ENCODE data around the gene TNXB.

The TNXB gene

GRCh38 chr6:32087574-32088486 is 21.3 kb downstream of the TNXB start:
- in situ Hi-C loops (cut with HindIII; ENCODE audit: low sequenced_read_pairs) = no loop called here

- in situ Hi-C loops (cut with HindIII; ENCODE audit: low sequenced_read_pairs) = no loop called here
These were observed 22.2 kb downstream of the TNXB start for GRCh38 chr6:32086661-32087573.

DNA sequence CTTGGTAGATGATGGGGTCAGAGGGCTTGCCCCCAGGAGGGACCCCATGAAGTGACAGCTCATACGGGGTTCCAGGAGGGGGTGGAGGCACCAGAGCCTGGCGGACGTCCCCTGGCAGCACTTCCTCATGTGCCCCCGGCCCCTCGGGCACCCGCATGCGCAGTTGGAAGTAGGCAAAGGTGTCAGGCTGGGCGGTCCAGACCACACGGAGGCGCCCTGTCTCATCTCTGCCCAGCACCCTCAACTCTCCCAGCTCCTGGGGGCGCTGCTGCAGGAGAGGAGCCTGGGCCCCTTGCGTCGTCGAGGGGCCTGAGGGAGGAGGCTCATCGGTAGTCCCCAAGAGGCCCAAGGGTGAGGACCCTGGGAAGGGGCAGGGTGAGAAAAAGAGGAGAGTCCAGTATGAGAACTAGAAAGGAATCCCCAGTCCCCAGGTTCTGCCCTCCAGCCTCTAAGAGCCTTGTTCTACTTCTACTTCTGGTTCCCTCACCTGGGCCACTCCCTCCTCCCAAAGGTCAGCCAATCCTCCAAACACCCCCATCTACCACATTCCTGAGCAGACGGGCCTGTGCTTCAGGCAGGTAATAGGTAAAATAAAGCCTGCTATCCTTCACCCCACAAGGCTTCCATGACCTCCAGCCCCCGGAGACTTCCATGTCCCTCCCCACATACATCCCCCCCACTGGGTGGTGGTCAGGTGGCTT is 23.2 kb downstream of the TNXB start:
- in situ Hi-C loops (cut with HindIII; ENCODE audit: low sequenced_read_pairs) = no loop called here

GRCh38 chr6:32084780-32085179 is 24.4 kb downstream of the TNXB start:
- in situ Hi-C loops (cut with HindIII; ENCODE audit: low sequenced_read_pairs) = no loop called here

DNA sequence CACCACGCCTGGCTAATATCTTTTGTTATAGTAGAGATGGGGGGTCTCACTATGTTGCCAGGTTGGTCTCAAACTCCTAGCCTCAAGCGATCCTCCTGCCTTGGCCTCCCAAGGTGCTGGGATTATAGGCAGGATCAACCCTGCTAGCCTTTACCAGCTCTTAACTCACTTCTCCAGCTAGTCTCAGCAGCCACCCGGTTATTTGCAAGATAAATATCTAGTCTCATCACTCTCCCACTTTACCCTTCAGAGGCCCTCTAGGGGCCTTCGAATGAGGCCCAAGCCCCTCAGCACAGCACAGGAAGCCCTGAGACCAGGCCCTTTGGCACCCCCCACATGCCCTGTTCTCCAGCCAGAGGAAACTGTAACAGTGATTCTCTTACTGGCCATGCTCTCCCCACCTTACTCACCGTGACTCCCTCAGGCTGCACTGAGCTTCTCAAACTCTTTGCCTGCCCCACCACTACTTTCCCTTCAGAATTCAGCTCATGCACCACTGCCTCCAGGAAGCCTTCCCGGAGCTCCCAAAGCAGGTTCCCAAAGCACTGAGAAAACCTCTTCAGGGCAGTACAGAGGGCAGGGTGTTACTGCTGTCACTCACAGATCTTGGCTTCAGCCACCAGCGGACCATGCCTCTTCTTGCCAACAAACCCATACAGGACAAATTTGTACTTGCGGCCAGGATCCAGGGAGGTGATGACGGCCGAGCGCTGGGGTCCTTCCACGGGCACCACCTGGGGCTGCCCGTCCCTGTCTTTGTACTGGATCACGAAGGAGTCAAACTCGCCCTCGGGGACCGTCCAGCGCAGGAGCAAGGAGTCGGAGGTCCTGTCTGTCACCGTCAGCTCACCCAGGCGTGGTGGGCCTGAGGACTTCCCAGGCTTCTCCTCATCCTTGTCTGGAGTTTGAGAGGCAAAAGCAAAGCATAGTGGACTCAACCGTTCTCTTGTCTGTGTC is 25.0 kb downstream of the TNXB start:
- in situ Hi-C loops (cut with HindIII; ENCODE audit: low sequenced_read_pairs) = no loop called here

GRCh38 chr6:32082935-32083334 is 26.2 kb downstream of the TNXB start:
- in situ Hi-C loops (cut with HindIII; ENCODE audit: low sequenced_read_pairs) = no loop called here

DNA sequence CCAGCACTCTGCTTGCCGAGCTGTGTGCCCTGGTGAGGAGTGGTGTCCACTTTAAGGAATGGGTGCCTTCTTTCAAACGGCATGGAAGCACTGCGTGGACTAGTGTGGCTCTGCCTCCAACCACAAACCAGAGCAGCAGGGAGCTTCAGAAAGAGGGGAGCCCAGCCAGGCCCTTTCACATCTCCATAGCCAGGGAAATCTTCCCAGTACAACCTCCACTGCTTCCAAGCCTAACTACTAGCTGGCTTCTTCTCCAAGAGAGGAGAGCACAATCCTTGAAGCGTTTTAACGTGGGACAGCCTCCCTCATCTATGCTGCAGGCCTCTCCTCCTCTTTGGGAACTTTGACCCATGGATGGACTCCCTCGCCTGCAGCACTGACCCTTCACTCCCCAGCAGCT is 26.7 kb downstream of the TNXB start:
- in situ Hi-C loops (cut with HindIII; ENCODE audit: low sequenced_read_pairs) = no loop called here

GRCh38 chr6:32081168-32081990 is 27.8 kb downstream of the TNXB start:
- in situ Hi-C loops (cut with HindIII; ENCODE audit: low sequenced_read_pairs) = no loop called here

- in situ Hi-C loops (cut with HindIII; ENCODE audit: low sequenced_read_pairs) = no loop called here
These were observed 29.4 kb downstream of the TNXB start for GRCh38 chr6:32079566-32080290.

GRCh38 chr6:32076321-32076809 is 32.8 kb downstream of the TNXB start:
- in situ Hi-C loops (cut with HindIII; ENCODE audit: low sequenced_read_pairs) = no loop called here

GRCh38 chr6:32075781-32076180 is 33.4 kb downstream of the TNXB start:
- in situ Hi-C loops (cut with HindIII; ENCODE audit: low sequenced_read_pairs) = no loop called here

- in situ Hi-C loops (cut with HindIII; ENCODE audit: low sequenced_read_pairs) = no loop called here
These were observed 34.1 kb downstream of the TNXB start for GRCh38 chr6:32074996-32075532.

GRCh38 chr6:32073613-32074012 is 35.5 kb downstream of the TNXB start:
- in situ Hi-C loops (cut with HindIII; ENCODE audit: low sequenced_read_pairs) = no loop called here

DNA sequence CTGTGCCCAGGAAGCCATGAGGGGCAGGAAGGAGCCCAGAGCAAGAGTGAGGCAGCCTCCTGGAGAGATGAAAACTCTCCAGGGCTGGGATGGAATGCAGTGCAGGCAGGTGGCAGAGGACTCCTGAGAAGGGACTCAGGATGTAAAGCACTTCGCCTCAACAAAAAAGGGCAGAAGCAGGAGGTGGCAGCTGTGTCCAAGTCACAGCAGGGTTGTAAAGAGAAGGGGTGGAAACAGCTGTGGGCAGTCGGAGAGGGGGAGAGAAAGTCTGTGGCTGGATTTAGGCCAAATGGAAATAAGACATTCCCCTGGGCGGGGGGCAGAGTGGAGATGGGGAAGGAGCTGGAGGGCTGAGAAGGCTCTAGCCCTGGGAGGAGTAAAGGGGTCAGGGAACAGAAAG is 36.0 kb downstream of the TNXB start:
- in situ Hi-C loops (cut with HindIII; ENCODE audit: low sequenced_read_pairs) = no loop called here

DNA sequence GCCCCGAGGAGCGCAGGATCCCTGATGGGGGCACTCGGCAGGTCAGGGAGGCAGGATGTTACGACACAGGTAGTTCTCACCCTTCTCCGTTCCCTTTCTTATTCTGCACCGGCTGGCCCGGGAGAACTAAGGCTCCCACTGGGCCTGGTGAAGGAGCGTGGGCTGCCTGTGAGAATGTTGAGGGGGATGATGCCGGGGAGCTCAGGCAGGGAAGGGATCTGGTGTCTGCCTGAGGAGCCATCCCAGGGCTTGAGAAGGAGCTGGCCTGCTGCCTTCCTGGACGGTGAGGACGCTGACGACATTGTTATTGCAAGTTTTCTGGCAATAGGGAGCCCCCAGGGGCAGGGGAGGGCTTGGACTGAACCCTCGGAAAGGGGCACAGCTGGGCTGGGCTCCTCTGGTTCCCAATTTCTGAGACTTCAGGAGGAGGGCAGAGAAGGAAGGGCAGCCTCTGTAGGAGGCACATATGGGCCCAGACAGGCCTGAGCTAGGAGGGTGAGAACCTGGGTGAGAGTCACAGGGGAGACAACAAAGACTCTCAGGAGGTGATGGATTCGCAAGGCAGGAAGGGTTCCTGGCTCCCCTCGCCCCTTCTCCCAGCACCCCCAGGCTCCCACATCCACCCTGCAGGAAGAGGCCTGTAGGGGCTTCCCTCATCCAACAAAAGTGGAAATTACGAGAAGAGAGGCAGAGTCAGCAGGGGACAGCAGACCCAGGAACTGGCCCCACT is 38.2 kb downstream of the TNXB start:
- in situ Hi-C loops (cut with HindIII; ENCODE audit: low sequenced_read_pairs) = no loop called here

DNA sequence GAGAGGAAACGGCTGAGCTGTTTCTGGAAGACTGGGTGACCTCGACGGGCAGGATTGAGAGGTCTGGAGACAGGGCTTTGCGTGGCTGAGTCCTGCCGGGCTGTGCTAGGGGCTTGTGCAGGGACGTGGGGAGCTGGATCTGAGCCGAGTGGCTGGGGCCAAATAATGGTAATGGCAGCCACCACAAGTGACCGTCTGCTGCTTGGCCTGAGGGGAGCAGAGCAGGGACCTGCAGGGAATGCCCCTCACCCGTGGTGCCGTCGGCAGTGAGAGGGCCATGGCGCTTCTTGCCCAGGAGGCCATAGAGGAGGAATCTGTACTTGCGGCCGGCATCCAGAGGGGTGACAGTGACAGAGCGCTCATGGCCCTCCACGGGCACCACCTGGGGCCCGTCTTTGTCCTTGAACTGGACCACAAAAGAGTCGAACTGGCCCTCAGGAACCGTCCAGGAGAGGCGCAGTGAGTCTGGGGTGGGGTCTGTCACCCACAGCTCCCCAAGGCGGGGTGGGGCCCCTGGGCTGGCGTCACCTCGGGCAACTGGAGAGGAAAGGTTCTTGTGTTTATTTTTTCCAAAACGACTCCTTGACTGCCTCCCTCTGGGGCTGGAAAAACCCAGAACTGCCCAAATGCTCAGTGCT is 39.1 kb downstream of the TNXB start:
- in situ Hi-C loops (cut with HindIII; ENCODE audit: low sequenced_read_pairs) = no loop called here

- in situ Hi-C loops (cut with HindIII; ENCODE audit: low sequenced_read_pairs) = no loop called here
These were observed 39.7 kb downstream of the TNXB start for GRCh38 chr6:32069460-32069859.
